Pancreas (tissue), 10 donors: ENCODE data around the gene CP. TPM values are rescaled to one million over a fixed set of nuclear protein-coding genes. Genes with fewer than 3 reads are reported as not detected.

ENCODE experiments used
- ATAC-seq, 4 donors: fragments of 200-7000 bp; cut with Tn5 transposase; one replicate each; pipeline versions ENCODE4 v1.8.0 to v1.9.1; 2020; ENCODE audit warnings: mild to moderate bottlenecking in 4 of 4, moderate library complexity in 4 of 4
- DNase-seq, 6 donors: peaks; one replicate each; pipeline ENCODE4 v3.0.0-alpha.2; 2020
- FAIRE-seq: peaks from 2 replicates; lab custom pipeline; 2012; peaks lifted over from hg19 to GRCh38; lab: Jason Lieb, UNC
- H3K27ac ChIP-seq, 4 donors: fragments of 200-600 bp; sonication (generic); 1 replicate in 3 of 4; 2 replicates in 1 of 4; pipeline versions ENCODE4 v1.5.0 to v1.8.0; 2020
- H3K27me3 ChIP-seq, 4 donors: fragments of 200-600 bp; one replicate each; pipeline ENCODE4 v1.8.0; 2021
- H3K36me3 ChIP-seq, 3 donors: fragments of 200-600 bp; sonication (generic) in 1 of 3; one replicate each; pipeline versions ENCODE4 v1.5.0 to v1.8.0; 2020 to 2021
- H3K4me1 ChIP-seq, 3 donors: fragments of 200-600 bp; one replicate each; pipeline ENCODE4 v1.8.0; 2021
- H3K4me3 ChIP-seq, 4 donors: fragments of 200-600 bp; sonication (generic) in 2 of 4; one replicate each; pipeline versions ENCODE4 v1.5.0 to v1.8.0; 2020 to 2021
- H3K9me3 ChIP-seq, 4 donors: fragments of 200-600 bp; one replicate each; pipeline ENCODE4 v1.8.0; 2021
- WGBS, 2 donors: extraction: QIAGEN DNeasy Blood & Tissue Kit; methylation state at CpG; one replicate each; pipeline ENCODE4 v1.1.7; 2013; 5-methylcytosine and 5-hydroxymethylcytosine counted together
- intact Hi-C, 3 donors: fragments of 100-400 bp; cut with DNase I; formaldehyde crosslinking; loops; one replicate each; pipeline versions ENCODE4 v1.11.1 to v1.14.2; 2022
- polyA plus RNA-seq, 2 donors: library from polyadenylated mRNA; stranded (reverse); fragments of 200-250 nt; gene quantifications; one replicate each; pipeline ENCODE4 v1.2.3, GENCODE V29; 2013
- total RNA-seq, 6 donors: library from RNA; stranded (reverse); fragmentation: NEBNext Ultra II Directional in 4 of 6; extraction: Animal tissue kit (Norgen Biotek cat#: 25700) in 4 of 6; gene quantifications; one replicate each; pipeline versions ENCODE4 v1.2.1 to v1.2.4, GENCODE V29; 2021 to 2023
- TF ChIP-seq, protein P1 (sequence below), 4 donors: fragments of 200-600 bp; sonication (generic) in 3 of 4; IDR thresholded peaks; one replicate each; pipeline versions ENCODE4 v1.5.0 to v1.8.0; 2021; ENCODE audit warnings: antibody characterized with exemption in 4 of 4
- donor health status: healthy with polysubstance abuse.
- donor health status: DM: no; HTN: no; CAD: no; lungs with moderate emphysema.
- donor health status: DM: no; HTN: no; CAD: no.
- donor health status: control.
- donor health status: control.
- donor health status: Bipolar disorder and iron deficiency.
- donor health status: DM: yes; HTN: yes; CAD: no.
- donor health status: DM: no; HTN: no; CAD: no.
- donor health status: DM: no; HTN: no; CAD: no.
- donor health status: DM: yes; HTN: yes; CAD: no.

CP gene
- total and polyA plus RNA-seq, 8 donors = 0.60 to 19.6 (median 2.2) TPM

DNA sequence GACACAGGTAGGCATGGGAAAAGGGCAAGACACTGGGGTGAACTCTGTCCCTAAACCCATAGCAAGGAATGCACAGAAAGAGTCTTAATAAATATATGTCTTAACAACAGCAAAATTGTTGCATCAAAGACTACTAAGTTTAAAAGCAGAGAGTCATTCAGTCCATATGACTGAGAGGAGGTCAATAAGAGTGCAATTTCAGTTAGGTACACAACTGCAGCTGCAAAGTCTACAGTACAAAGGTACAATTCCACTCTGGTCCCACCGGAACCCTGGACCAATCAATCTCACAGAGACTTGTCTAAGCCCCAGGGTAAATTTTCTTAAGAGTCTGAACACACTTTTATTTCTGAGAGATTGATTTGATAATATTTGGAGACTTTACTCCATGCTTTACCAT, 6.9 kb downstream of the CP start:
- Histone ChIP-seq H3K4me3 (no peak overlapping the region), H3K27me3 (no peaks in the 10 kb centered on the region), H3K4me1 (peaks cover 0 to 13% (median 0%) of the 10 kb centered on the region in 3 donors), H3K36me3 (no peaks in the 10 kb centered on the region), H3K27ac (no peak overlapping the region), H3K9me3 (no peaks in the 10 kb centered on the region)
- TF ChIP-seq, protein P1, sequence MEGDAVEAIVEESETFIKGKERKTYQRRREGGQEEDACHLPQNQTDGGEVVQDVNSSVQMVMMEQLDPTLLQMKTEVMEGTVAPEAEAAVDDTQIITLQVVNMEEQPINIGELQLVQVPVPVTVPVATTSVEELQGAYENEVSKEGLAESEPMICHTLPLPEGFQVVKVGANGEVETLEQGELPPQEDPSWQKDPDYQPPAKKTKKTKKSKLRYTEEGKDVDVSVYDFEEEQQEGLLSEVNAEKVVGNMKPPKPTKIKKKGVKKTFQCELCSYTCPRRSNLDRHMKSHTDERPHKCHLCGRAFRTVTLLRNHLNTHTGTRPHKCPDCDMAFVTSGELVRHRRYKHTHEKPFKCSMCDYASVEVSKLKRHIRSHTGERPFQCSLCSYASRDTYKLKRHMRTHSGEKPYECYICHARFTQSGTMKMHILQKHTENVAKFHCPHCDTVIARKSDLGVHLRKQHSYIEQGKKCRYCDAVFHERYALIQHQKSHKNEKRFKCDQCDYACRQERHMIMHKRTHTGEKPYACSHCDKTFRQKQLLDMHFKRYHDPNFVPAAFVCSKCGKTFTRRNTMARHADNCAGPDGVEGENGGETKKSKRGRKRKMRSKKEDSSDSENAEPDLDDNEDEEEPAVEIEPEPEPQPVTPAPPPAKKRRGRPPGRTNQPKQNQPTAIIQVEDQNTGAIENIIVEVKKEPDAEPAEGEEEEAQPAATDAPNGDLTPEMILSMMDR (IDR thresholded peaks at IDR 0.05) = no peak
- DNase-seq (no peak), FAIRE-seq (no peak), ATAC-seq (peak in 1 of 4 donors; percentile 58)
- intact Hi-C loops = no loop called here
- WGBS, 2 donors = 57 to 60% methylated on average over 1 of the region's 1 CpG

DNA sequence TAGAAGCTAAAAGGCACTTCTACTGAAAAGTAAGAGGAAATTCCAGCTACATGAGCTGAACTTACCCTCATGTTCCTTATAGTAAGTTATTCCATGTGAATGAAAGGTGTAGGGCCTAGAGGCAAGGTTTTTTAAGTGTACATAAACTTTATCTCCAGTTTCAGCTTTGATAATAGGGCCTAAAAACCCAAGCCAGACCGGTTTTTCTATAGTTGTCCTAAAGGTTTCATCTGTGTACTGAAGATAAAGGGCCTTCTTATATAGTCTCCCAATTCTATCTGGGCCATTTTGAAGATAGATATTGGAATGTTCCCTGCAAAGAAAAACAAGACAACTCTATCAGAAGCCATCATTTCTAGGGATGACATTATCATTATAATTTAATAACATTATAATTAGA, 9.2 kb downstream of the CP start:
- ATAC-seq = no peak
- 26 to 39% methylated on average over 1 of the region's 1 CpG for WGBS, 2 donors
- TF ChIP-seq, protein P1 (IDR thresholded peaks at IDR 0.05) = no peak
- Histone ChIP-seq H3K9me3 (no peaks in the 10 kb centered on the region), H3K27me3 (no peaks in the 10 kb centered on the region), H3K27ac (no peak overlapping the region), H3K36me3 (no peaks in the 10 kb centered on the region), H3K4me1 (peaks cover 0 to 13% (median 0%) of the 10 kb centered on the region in 3 donors), H3K4me3 (no peak overlapping the region)
- no peak for DNase-seq
- intact Hi-C loops = no loop called here
- no peak for FAIRE-seq

DNA sequence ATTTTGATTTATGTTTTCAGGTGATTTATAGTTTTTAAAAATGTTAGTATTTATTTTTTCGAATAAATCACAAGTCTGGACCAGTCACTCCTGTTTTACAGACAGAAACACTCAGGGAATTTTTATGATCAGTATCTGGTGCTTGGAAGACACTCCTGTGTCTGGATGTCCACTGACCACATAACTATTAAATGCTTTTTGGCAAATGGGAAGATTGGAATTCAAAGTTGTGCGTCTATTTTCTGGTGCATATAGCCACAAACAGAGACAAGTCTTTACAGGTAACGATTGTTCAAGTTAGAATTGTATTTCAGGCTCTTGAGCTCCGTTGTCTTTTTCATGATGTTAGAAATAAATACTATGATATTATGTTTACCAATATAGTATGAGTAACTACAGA, 12.2 kb downstream of the CP start:
- no peak overlapping the region for H3K27ac ChIP-seq
- DNase-seq (no peak), ATAC-seq (no peak), FAIRE-seq (no peak)
- 81 to 88% methylated on average over 4 of the region's 4 CpGs for WGBS, 2 donors
- intact Hi-C loops = no loop called here
- no peaks in the 10 kb centered on the region for H3K27me3 ChIP-seq
- no peak overlapping the region for H3K4me3 ChIP-seq
- TF ChIP-seq, protein P1 (IDR thresholded peaks at IDR 0.05) = no peak
- H3K36me3 ChIP-seq = no peaks in the 10 kb centered on the region
- H3K4me1 ChIP-seq = no peaks in the 10 kb centered on the region
- no peaks in the 10 kb centered on the region for H3K9me3 ChIP-seq

DNA sequence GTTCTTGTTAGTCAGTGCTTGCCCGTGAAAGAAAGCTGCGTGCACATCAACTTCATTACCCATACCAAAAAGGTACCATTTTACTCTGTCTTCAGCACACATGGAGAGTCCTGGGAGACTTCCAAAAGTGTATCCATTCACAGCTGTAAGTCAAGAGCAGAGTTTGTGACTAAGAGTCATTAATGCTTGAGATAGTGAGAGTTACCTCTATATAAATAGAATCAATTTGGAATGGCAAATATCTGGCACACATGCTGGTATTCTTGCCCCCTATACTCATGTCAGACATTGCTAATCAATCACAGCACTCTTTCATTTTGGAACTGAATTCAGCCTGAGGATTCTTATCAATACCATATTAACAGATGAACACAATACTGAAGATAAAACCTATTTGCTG, 14.2 kb downstream of the CP start:
- H3K4me3 ChIP-seq = no peak overlapping the region
- ATAC-seq (no peak), DNase-seq (no peak), FAIRE-seq (no peak)
- no peaks in the 10 kb centered on the region for H3K36me3 ChIP-seq
- TF ChIP-seq, protein P1 (IDR thresholded peaks at IDR 0.05) = no peak
- 86 to 90% methylated on average over 2 of the region's 2 CpGs for WGBS, 2 donors
- intact Hi-C loops = no loop called here
- no peaks in the 10 kb centered on the region for H3K4me1 ChIP-seq
- H3K27ac ChIP-seq = no peak overlapping the region
- no peaks in the 10 kb centered on the region for H3K27me3 ChIP-seq
- no peaks in the 10 kb centered on the region for H3K9me3 ChIP-seq

DNA sequence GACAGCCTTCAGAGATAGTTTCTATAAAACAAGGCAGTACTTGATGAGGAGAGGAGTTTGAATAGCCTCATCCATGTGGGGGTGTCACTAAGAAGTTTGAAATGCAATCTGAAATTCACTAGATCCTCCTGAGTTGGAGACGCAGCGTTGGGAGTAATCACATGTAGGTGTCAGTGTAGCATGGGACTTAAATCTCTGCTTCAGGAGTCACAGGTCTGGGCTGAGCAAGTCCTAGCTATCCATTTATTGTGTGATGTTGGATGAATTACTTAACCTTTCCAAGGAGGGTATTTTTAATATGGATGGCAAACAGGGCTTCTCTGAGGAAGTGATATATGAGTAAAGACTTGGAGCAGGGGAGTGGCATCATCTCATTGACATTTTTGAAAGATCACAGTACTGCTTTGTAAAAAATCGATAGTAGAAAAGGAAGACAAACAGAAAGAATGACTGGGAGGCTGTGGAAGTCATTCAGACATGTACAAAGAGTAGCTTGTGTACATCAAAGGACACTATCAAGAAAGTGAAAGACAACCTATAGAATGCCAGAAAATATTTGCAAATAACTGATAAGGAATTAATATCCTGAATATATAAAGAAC, 17.1 kb downstream of the CP start:
- 61 to 63% methylated on average over 3 of the region's 3 CpGs for WGBS, 2 donors
- no peaks in the 10 kb centered on the region for H3K4me1 ChIP-seq
- intact Hi-C loops = no loop called here
- H3K9me3 ChIP-seq = no peaks in the 10 kb centered on the region
- no peak for FAIRE-seq
- H3K27ac ChIP-seq = no peak overlapping the region
- no peaks in the 10 kb centered on the region for H3K27me3 ChIP-seq
- TF ChIP-seq, protein P1 (IDR thresholded peaks at IDR 0.05) = no peak
- H3K4me3 ChIP-seq = no peak overlapping the region
- no peak for ATAC-seq
- H3K36me3 ChIP-seq = no peaks in the 10 kb centered on the region
- DNase-seq = no peak
